Endothelial cell of umbilical vein (primary cell): ENCODE measurements around the gene OTUD3. TPM values are rescaled to one million over a fixed set of nuclear protein-coding genes. Genes with fewer than 3 reads are reported as not detected.

ENCODE experiments used
- BruUV-seq: library from RNA; stranded (reverse); fragments of 400-500 nt; replicated peaks from 2 replicates; lab custom pipeline; 2021; lab: Mats Ljungman, UMichigan
- CTCF ChIA-PET: fragments of 300-600, 350-600 bp; sonication (Branson Sonifier 250); formaldehyde crosslinking; loops from one replicate; lab custom pipeline; 2021; ENCODE audit warnings: antibody characterized with exemption, inconsistent platforms; lab: Charles Lee
- POLR2A ChIA-PET: fragments of 300-600, 350-600 bp; sonication (Branson Sonifier 250); formaldehyde crosslinking; loops from one replicate; lab custom pipeline; 2021; ENCODE audit warnings: antibody characterized with exemption, inconsistent platforms; lab: Charles Lee
- DNase-seq: peaks from one replicate; pipeline ENCODE4 v3.0.0-alpha.2; 2011; ENCODE audit warnings: low read depth, low spot score
- FAIRE-seq: peaks from 2 replicates; lab custom pipeline; 2011; peaks lifted over from hg19 to GRCh38; lab: Jason Lieb, UNC
- H2AFZ ChIP-seq: 2 replicates; pipeline ENCODE4 v1.6.0; 2012; ENCODE audit warnings: low read depth, low read length, control low read depth, inconsistent platforms
- H3K27ac ChIP-seq: 2 replicates; pipeline ENCODE4 v1.5.1; 2011; ENCODE audit warnings: low read depth, mild to moderate bottlenecking, control low read depth, low read length, moderate library complexity; ENCODE audit not compliant: insufficient read depth
- H3K27me3 ChIP-seq, 2 experiments: 2 replicates each; pipeline versions ENCODE4 v1.6.0 to v1.6.1; 2011; ENCODE audit warnings: low read length in 2 of 2, mixed read lengths in 1 of 2; ENCODE audit not compliant: control insufficient read depth in 2 of 2, insufficient read depth in 2 of 2
- H3K36me3 ChIP-seq, 2 experiments: 2 replicates in 1 of 2; 3 replicates in 1 of 2; pipeline ENCODE4 v1.5.1; 2011; ENCODE audit warnings: low read length in 2 of 2, mild to moderate bottlenecking in 1 of 2, moderate library complexity in 1 of 2; ENCODE audit not compliant: control insufficient read depth in 2 of 2, insufficient read depth in 2 of 2; ENCODE audit errors: extremely low read depth in 1 of 2
- H3K4me1 ChIP-seq: 3 replicates; pipeline ENCODE4 v1.5.1; 2011; ENCODE audit warnings: mild to moderate bottlenecking, low read length; ENCODE audit not compliant: control insufficient read depth, insufficient read depth; ENCODE audit errors: extremely low read depth
- H3K4me2 ChIP-seq: 2 replicates; pipeline ENCODE4 v1.6.1; 2011; ENCODE audit warnings: low read length, control low read depth, mixed read lengths; ENCODE audit not compliant: insufficient read depth
- H3K4me3 ChIP-seq, 3 experiments: fragments of 200-600 bp in 1 of 3; sonication (generic), shearing (Covaris generic) in 1 of 3; replicated peaks in 1 of 3; 2 replicates each; pipeline ENCODE4 v1.5.1; 2011 to 2016; ENCODE audit warnings: control low read depth in 3 of 3, low read length in 3 of 3, mild to moderate bottlenecking in 2 of 3, inconsistent platforms in 1 of 3, low read depth in 1 of 3, moderate library complexity in 1 of 3; ENCODE audit not compliant: insufficient read depth in 1 of 3
- H3K79me2 ChIP-seq: 2 replicates; pipeline ENCODE4 v1.6.0; 2012; ENCODE audit warnings: low read length, inconsistent platforms; ENCODE audit not compliant: control insufficient read depth, insufficient read depth
- H3K9ac ChIP-seq: replicated peaks from 2 replicates; pipeline ENCODE3; 2011; ENCODE audit warnings: low read length, control low read depth; ENCODE audit not compliant: insufficient read depth; ENCODE audit errors: extremely low read depth
- H3K9me1 ChIP-seq: replicated peaks from 3 replicates; pipeline ENCODE4 v1.6.0; 2011; ENCODE audit warnings: mild to moderate bottlenecking, low read length; ENCODE audit not compliant: control insufficient read depth, insufficient read depth; ENCODE audit errors: extremely low read depth
- H3K9me3 ChIP-seq: replicated peaks from 2 replicates; pipeline ENCODE4 v1.5.1; 2012; ENCODE audit warnings: low read length, inconsistent platforms; ENCODE audit not compliant: control insufficient read depth, insufficient read depth
- H4K20me1 ChIP-seq: replicated peaks from 2 replicates; pipeline ENCODE3; 2011; ENCODE audit warnings: mild to moderate bottlenecking, low read length; ENCODE audit not compliant: control insufficient read depth, insufficient read depth; ENCODE audit errors: extremely low read depth
- CTCF ChIP-seq, 2 donors: IDR thresholded peaks; 1 replicate in 1 of 2; 2 replicates in 1 of 2; pipeline ENCODE4 v1.5.1; 2011; ENCODE audit warnings: low read length in 2 of 2, mild to moderate bottlenecking in 2 of 2, moderate library complexity in 2 of 2, control low read depth in 1 of 2, inconsistent platforms in 1 of 2, low read depth in 1 of 2; ENCODE audit not compliant: insufficient read depth in 1 of 2; ENCODE audit errors: extremely low read depth in 1 of 2
- EZH2 ChIP-seq: IDR thresholded peaks from 2 replicates; pipeline ENCODE4 v1.6.1; 2012; ENCODE audit warnings: borderline replicate concordance, low read depth, mild to moderate bottlenecking, moderate library complexity, low read length, inconsistent platforms; ENCODE audit not compliant: severe bottlenecking
- FOS ChIP-seq: IDR thresholded peaks from 2 replicates; pipeline ENCODE4 v1.6.1; 2011; ENCODE audit warnings: mild to moderate bottlenecking, low read length, moderate library complexity, borderline replicate concordance; ENCODE audit not compliant: insufficient read depth
- GATA2 ChIP-seq: IDR thresholded peaks from 2 replicates; pipeline ENCODE4 v1.7.0; 2011; ENCODE audit warnings: low read depth, mild to moderate bottlenecking, moderate library complexity, mixed read lengths, low read length; ENCODE audit not compliant: insufficient read length, insufficient read depth
- JUN ChIP-seq: IDR thresholded peaks from 2 replicates; pipeline ENCODE4 v1.6.1; 2011; ENCODE audit warnings: borderline replicate concordance, low read depth; ENCODE audit not compliant: insufficient read length, insufficient read depth
- MAX ChIP-seq: IDR thresholded peaks from 2 replicates; pipeline ENCODE4 v1.6.1; 2011; ENCODE audit not compliant: insufficient read depth, insufficient read length
- MYC ChIP-seq: IDR thresholded peaks from one replicate; pipeline ENCODE4 v1.6.1; 2011; ENCODE audit warnings: mild to moderate bottlenecking, low read depth, low read length
- POLR2A ChIP-seq: IDR thresholded peaks from 2 replicates; pipeline ENCODE4 v1.6.1; 2012; ENCODE audit warnings: low read depth, mild to moderate bottlenecking, control low read depth, low read length
- POLR2AphosphoS5 ChIP-seq: IDR thresholded peaks from 2 replicates; pipeline ENCODE4 v1.6.1; 2012; ENCODE audit warnings: low read depth, mild to moderate bottlenecking, control low read depth, low read length, moderate library complexity; ENCODE audit not compliant: insufficient read depth
- dilution Hi-C: fragments of 300-500 bp; cut with MboI; formaldehyde crosslinking; loops from one replicate; pipeline ENCODE4 v1.15.0; 2019; ENCODE audit warnings: low sequenced_read_pairs; ENCODE audit not compliant: extremely low pct_ligation_motif_present
- intact Hi-C: fragments of 100-400 bp; cut with micrococcal nuclease; formaldehyde crosslinking; loops from one replicate; pipeline ENCODE4 v1.10.0; 2022
- polyA plus RNA-seq, 4 experiments: library from polyadenylated mRNA; depleted of rRNA in 3 of 4; stranded (reverse) in 3 of 4; unstranded in 1 of 4; fragments of >200 nt; gene quantifications; 2 replicates each; pipeline versions ENCODE4 v1.2.1 to v1.2.3, GENCODE V29; 2011 to 2012; ENCODE audit warnings: missing spikeins in 1 of 4
- total RNA-seq: library from RNA; stranded (reverse); gene quantifications from 2 replicates; pipeline ENCODE4 v1.2.3, GENCODE V29; 2021

OTUD3 gene
- total and polyA plus RNA-seq, 2 donors (not counting 3 experiments of a cell fraction or from before 2014, with no cell fraction given): 3.1 to 10.6 TPM

GRCh38 chr1:19945914-19946313 is 63.7 kb downstream of the OTUD3 start:
- POLR2A ChIA-PET: no interaction called here
- Histone ChIP-seq H3K4me1 (peaks cover 3% of the 10 kb centered on the region), H3K27me3 (no peaks in the 10 kb centered on the region), H2AFZ (no peak overlapping the region), H3K9me1 (no peaks in the 10 kb centered on the region), H3K9me3 (no peaks in the 10 kb centered on the region), H4K20me1 (no peaks in the 10 kb centered on the region), H3K36me3 (no peaks in the 10 kb centered on the region), H3K27ac (no peak overlapping the region), H3K9ac (no peak overlapping the region), H3K4me2 (no peak overlapping the region), H3K4me3 (no peak overlapping the region), H3K79me2 (no peaks in the 10 kb centered on the region)
- intact Hi-C loops: no loop called here
- BruUV-seq: no TSS peak
- DNase-seq (no peak), FAIRE-seq (no peak)
- TF ChIP-seq MYC: no peak
- no peak for TF ChIP-seq POLR2AphosphoS5
- no peak for TF ChIP-seq POLR2A
- no peak for TF ChIP-seq JUN
- TF ChIP-seq MAX: no peak
- TF ChIP-seq FOS: no peak
- TF ChIP-seq EZH2: no peak
- TF ChIP-seq GATA2: no peak
- no peak for TF ChIP-seq CTCF (IDR thresholded peaks at IDR 0.05; ENCODE audit: extremely low read depth in 1 of 2, insufficient read depth in 1 of 2, low read depth in 1 of 2, low read length in 2 of 2)
- CTCF ChIA-PET: interaction anchor here (0.9 to 1.3 kb wide), 3 partner anchors 10 to 28 kb away, joined by 3 read pairs; no protein-coding TSS in a partner anchor
- dilution Hi-C loops: no loop called here
